Measurements from ENCODE around the gene NEURL1.

Gene NEURL1

DNA sequence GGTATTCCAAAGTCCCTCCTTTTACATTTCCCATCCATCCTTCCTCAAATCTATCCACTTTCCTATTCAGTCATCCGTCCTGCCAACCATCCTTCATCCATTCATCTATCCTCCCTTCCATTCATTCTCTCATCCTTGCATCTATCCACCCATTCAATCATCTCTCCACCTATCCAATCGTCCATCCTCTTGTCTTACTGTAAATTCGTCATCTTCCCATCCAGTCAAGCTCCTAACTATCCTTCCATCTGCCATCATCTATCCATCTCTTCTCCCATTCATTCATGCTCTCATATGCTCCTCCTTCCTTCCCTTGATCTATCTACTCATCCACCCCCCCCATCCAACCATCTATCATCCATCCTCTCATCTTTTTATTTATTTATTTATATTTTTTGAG is 19.4 kb upstream of the NEURL1 start:
- no peak for TF ChIP-seq CTCF (conservative IDR thresholded peaks at IDR 0.05)
- no peak for TF ChIP-seq ZFX (IDR thresholded peaks at IDR 0.05)
- H3K27ac ChIP-seq = no peak overlapping the region

GRCh38 chr10:103475437-103475836 is 18.1 kb upstream of the NEURL1 start:
- TF ChIP-seq ZFX (IDR thresholded peaks at IDR 0.05) (no peak), CTCF (conservative IDR thresholded peaks at IDR 0.05) (no peak)
- H3K27ac ChIP-seq = no peak overlapping the region

GRCh38 chr10:103476046-103476768 is 17.3 kb upstream of the NEURL1 start:
- H3K27ac ChIP-seq = no peak overlapping the region
- TF ChIP-seq CTCF (conservative IDR thresholded peaks at IDR 0.05) = no peak
- TF ChIP-seq ZFX (IDR thresholded peaks at IDR 0.05) = no peak

DNA sequence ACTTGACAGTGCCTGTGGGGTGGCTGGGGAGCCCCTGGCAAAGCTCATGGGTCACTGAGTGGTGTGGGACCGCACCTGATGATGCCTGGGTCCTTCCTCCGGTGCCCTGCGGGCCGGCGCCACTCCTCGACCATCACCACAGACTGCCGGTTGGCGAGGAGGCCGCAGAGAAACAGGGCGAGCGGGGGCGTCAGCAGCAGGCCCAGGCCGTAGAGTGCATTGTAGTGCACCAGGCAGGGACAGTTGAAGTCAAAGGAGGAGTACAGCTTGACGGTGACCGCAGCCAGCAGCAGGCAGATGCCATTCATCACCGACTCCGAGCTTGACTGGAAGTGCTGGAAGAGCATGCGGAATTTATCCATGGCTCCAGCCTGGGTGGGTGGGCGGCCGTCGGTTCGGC is 14.8 kb upstream of the NEURL1 start:
- H3K27ac ChIP-seq = no peak overlapping the region
- TF ChIP-seq CTCF (conservative IDR thresholded peaks at IDR 0.05) (no peak), ZFX (IDR thresholded peaks at IDR 0.05) (no peak)

- TF ChIP-seq CTCF (conservative IDR thresholded peaks at IDR 0.05) (no peak), ZFX (IDR thresholded peaks at IDR 0.05) (no peak)
- no peak within 1 kb of the TSS for H3K27ac ChIP-seq
These were observed 14.4 kb upstream of the NEURL1 start, which contains the start of gene CALHM3 for GRCh38 chr10:103479135-103479534. Gene CALHM3, minus strand, starts transcription at chr10:103479240. Its CDS starts 208 bp downstream, at chr10:103479032.

GRCh38 chr10:103480521-103480920 is 13.0 kb upstream of the NEURL1 start:
- H3K27ac ChIP-seq = no peak overlapping the region
- no peak for TF ChIP-seq ZFX (IDR thresholded peaks at IDR 0.05)
- TF ChIP-seq CTCF (conservative IDR thresholded peaks at IDR 0.05) = no peak

DNA sequence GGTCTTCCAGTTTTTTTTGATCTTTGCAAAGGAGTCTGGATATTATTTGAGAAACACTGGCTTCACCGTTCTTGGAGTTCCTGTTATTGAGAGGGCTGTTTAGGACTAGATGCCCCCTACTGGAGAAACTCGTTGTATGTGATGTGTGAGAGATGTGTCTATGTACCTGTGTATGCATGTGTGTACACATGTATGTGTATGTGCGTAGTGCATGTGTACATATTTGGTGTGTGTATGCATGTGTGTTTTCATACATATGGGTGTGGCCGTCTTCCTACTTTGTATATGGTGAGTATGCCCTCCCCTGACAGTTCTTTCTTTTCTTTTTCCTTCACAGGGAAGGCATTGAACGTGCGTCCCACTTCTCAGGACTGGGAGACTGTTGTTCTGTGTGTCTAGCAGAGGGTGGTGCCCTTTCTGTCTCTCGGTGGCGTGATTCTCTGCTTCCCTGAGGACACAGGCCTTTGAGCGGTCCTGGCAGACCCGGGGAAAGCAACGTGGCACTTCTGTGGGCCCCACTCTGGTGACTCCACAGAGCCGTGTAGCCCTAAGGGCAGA is 11.5 kb upstream of the NEURL1 start:
- TF ChIP-seq CTCF (conservative IDR thresholded peaks at IDR 0.05) = peak; percentile 83
- TF ChIP-seq ZFX (IDR thresholded peaks at IDR 0.05) = no peak
- H3K27ac ChIP-seq = no peak overlapping the region

DNA sequence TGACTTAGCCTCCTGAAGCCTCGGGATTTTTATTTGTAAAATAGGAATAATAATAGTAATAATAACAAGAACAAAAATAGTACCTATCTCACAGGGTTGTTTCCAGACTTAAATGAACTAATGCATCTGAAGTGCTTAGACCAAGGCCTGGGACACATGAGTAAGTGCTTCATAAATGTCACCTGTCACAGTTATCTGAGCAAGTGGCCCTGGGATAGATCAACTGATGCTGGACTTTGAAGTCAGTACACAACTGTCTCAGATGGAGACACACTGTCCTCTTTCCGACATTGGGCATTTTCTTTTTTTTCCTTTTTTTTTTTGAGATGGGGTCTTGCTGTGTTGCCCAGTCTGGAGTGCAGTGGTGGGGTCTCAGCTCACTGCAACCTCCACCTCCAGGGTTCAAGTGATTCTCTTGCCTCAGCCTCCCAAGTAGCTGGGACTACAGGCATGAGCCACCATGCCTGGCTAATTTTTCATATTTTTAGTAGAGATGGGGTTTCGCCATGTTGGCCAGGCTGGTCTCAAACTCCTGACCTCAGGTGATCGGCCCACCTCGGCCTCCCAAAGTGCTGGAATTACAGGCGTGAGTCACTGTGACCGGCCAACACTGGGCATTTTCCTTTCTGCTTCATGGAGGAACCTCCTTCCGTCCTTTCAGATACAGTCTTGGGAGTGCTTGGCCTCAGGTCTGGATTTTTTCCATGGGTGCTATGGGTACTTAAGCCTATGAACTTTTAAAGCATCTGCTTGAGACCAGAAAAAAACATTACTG is 6.7 kb upstream of the NEURL1 start:
- peak overlapping the region; percentile 20; the same call in 1 of the 2 replicates for H3K27ac ChIP-seq

All from C4-2B (cell line).